ENCODE results near the gene DNAJB1.

DNA sequence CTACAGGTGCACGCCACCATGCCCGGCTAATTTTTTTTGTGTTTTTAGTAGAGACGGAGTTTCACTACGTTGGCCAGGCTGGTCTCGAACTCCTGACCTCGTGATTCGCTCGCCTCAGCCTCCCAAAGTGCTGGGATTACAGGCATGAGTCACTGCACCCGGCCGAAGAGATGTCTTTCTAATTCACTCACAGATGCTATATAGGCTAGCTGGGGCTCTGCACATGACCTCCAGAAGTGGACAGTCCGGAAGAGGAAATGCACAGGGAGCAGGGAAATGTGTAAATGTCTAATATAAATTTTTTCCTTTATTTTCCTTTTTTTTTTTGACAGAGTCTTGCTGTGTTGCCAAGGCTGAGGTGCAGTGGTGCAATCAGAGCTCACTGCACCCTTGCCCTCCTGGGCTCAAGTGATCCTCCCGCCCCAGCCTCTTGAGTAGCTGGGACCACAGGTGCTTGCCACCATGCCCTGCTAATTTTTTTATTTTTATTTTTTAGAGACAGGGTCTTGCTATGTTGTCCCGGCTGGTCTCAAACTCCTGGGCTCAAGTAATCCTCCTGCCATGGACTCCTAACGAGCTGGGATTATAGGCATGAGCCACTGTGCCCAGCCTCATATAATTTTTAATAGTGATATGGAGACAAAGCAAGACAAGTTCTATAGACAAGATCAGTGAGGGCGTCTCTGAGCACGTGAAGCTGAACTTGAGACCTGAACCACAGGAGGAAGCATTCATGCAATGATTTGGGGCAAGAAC lies 30.6 kb downstream of the DNAJB1 start:
- TF ChIP-seq, protein P1, sequence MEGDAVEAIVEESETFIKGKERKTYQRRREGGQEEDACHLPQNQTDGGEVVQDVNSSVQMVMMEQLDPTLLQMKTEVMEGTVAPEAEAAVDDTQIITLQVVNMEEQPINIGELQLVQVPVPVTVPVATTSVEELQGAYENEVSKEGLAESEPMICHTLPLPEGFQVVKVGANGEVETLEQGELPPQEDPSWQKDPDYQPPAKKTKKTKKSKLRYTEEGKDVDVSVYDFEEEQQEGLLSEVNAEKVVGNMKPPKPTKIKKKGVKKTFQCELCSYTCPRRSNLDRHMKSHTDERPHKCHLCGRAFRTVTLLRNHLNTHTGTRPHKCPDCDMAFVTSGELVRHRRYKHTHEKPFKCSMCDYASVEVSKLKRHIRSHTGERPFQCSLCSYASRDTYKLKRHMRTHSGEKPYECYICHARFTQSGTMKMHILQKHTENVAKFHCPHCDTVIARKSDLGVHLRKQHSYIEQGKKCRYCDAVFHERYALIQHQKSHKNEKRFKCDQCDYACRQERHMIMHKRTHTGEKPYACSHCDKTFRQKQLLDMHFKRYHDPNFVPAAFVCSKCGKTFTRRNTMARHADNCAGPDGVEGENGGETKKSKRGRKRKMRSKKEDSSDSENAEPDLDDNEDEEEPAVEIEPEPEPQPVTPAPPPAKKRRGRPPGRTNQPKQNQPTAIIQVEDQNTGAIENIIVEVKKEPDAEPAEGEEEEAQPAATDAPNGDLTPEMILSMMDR (IDR thresholded peaks at IDR 0.05 in 4 of 5, conservative IDR thresholded peaks at IDR 0.05 in 1 of 5) = no peak
- TF ChIP-seq POLR2A (IDR thresholded peaks at IDR 0.05) = no peak
